HG03342 (cell line): ENCODE data around the gene PDE3A.
"Not testable (repeated sequence)": the region's sequence is repeated elsewhere in the genome, so short reads cannot be mapped to it uniquely, and the experiment has no call there.

ENCODE experiments used
- ATAC-seq: cut with Tn5 transposase; IDR thresholded peaks from one replicate; pipeline ENCODE4 v1.9.1; 2021; ENCODE audit warnings: mild to moderate bottlenecking, moderate library complexity; ENCODE audit not compliant: unreplicated experiment

PDE3A gene

DNA sequence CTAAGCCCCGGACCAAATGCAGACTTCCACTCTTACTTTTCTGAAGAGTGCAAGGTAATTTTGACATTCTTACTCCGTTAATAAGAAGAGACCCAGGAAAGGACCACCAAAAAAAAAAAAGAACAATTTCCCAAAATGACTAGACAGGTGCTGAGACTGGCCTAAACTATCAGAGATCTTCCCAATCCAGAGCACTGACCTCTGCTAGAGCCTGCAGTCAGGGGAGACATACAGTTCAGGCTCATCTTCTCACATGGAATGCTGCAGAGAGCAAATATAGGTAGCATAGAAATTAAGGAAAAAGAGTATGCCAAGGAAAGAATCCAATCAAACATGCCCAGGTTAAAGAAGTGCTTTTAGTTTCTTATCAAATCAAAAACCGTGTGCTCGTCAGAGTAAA is 177.9 kb downstream of the PDE3A start:
- no peak for ATAC-seq

- ATAC-seq, result no peak
Measured at GRCh38 chr12:20547816-20548575, 179.7 kb downstream of the PDE3A start.

DNA sequence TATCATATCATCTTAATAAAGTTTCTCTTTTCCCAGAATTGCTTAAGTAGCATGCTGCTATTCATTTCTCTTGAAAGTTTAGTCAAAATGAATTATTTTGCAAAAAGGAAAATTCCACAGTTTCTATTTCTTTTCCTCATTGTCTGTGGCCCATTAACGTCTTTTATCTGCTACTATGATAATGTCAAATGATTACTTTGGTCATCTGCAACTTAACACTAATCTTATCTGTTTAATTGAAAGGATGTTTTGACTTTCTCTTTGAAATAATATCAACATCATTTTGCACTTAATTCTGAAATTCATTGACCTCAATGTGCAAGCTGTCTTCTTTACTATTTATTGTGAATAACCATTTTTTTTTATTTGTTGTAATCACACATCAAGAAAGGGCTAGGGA is 180.3 kb downstream of the PDE3A start:
- ATAC-seq, result no peak

DNA sequence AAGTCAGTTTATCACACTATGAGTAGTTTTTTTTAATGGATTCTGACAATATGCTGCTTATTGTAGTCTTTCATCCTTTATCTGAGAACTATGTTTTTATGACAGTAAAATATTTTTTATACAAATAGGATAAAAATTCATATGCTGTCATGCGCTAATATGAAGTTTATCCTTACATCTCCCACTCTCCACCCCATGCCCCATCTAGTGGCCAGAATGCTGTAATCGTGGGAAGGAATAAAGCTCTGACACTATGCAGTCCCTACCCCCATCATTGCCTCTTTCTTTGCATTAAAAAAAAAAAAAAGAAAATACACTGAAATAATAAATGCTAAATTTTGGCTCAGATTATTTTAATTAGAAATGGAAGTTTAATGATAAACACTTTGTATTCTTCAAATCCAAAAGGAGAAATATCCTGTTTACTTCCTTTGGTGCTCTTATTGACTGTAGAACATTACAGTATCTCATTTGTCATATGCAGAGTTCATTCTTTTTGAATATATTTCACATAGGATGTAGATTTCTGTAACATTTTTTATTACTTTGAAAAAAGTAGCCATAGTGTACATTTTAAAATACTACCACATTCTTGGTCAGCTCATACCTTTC is 180.9 kb downstream of the PDE3A start:
- ATAC-seq, result no peak

DNA sequence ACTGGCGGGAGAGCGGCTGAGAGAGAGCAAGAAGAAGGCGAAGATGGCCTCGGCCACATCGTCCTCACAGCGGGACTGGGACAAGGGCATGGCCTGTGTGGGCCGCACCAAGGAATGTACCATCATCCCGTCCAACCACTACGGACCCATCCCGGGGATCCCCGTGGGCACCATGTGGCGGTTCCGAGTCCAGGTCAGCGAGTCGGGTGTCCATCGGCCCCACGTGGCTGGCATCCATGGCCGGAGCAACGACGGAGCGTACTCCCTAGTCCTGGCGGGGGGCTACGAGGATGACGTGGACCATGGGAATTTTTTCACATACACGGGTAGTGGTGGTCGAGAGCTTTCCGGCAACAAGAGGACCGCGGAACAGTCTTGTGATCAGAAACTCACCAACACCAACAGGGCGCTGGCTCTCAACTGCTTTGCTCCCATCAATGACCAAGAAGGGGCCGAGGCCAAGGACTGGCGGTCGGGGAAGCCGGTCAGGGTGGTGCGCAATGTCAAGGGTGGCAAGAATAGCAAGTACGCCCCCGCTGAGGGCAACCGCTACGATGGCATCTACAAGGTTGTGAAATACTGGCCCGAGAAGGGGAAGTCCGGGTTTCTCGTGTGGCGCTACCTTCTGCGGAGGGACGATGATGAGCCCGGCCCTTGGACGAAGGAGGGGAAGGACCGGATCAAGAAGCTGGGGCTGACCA is 183.6 kb downstream of the PDE3A start:
- ATAC-seq, result not testable (repeated sequence)

DNA sequence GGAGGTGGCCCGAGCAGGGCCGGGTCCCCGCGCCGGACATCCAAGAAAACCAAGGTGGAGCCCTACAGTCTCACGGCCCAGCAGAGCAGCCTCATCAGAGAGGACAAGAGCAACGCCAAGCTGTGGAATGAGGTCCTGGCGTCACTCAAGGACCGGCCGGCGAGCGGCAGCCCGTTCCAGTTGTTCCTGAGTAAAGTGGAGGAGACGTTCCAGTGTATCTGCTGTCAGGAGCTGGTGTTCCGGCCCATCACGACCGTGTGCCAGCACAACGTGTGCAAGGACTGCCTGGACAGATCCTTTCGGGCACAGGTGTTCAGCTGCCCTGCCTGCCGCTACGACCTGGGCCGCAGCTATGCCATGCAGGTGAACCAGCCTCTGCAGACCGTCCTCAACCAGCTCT is 184.2 kb downstream of the PDE3A start:
- ATAC-seq, result not testable (repeated sequence)

- ATAC-seq, result no peak
Measured at GRCh38 chr12:20555015-20555414, 186.7 kb downstream of the PDE3A start.

DNA sequence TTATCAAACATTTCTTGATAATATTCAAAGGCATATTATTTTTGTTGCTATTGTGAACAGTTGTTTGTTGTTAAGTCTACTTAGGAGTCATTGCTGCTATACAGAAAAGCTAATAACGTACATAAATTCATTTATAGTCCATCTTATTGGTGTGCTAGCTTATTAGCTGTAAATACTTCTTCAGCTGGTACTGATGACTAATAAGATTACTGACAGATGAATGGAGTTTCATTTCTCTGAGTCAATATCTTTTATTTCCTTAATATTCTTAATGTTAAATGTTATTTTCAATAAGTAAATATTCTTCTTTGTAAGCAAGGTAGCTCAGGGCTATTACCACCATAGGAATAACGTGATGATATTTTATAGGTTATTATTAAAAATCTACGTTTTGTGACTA is 187.4 kb downstream of the PDE3A start:
- ATAC-seq, result no peak

DNA sequence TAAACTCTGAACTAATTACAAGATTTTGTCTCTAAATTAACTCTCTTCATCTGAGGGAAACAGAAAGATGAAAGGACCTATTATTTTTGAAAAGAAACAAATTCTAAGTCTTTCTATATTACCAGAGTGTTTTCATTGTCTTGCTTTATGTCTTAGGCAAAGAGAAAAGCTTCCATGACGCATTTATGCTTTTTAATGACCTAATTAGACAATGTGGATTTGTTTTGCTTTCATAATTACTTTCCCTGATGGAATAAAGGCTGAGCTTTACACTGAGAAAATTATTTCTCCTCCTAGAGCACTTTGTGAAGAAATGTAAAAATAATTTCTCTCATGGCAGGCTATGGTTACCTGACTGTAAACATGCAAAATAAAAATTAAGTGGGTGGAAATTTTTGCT is 188.8 kb downstream of the PDE3A start:
- no peak for ATAC-seq

DNA sequence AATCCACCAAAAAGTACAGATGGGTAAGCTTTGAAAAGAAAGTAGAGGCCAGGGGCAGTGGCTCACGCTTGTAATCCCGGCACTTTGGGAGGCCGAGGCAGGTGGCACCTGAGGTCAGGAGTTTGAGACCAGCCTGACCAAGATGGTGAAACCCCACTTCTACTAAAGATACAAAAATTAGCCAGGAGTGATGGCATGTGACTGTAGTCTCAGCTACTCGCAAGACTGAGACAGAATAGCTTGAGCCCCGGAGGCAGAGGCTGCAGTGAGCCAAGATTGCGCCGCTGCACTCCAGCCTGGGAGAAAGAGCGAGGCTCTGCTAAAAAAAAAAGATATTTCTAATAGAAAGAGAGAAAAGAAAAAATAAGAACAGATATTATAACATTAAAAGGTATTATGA is 192.6 kb downstream of the PDE3A start:
- ATAC-seq, result no peak

DNA sequence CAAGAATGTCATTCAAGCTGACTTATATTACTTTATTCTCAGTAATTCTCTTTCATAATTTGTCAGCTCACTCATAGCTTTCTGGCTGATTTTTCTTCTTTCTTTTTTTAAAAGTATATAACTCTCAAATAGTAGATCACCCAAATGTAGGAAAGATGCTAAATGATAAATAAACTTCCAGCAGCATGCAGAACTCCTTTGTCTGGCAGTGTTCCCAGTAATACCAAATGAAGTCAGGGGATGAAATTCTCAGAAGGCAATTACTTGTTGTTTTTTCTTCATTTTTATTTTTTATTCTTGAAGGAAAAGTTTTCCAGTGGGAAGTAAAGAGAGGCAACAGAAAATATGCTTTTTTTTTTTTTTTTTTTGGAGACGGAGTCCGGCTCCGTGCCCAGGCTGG is 193.5 kb downstream of the PDE3A start:
- no peak for ATAC-seq

GRCh38 chr12:20567413-20567812 is 199.1 kb downstream of the PDE3A start:
- no peak for ATAC-seq

DNA sequence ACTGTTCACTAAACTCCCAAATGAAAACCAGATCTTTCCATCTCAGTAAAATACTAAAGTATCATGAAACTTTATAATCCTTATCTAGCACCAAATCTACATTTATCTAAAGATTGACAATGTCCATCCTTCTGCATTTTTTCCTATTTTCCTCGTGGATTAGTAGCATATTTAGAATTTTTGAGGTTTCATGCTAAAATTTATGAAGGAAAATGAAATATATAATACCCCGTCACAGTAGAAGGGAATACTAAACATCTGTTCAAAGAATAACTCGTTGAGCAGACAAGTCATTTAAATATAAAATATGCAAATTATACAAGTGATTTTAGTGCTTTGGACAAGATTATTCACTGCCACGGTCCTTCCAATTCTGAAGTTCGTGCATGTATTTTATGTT is 204.1 kb downstream of the PDE3A start:
- no peak for ATAC-seq

GRCh38 chr12:20576528-20576927 is 208.2 kb downstream of the PDE3A start:
- ATAC-seq, result no peak

DNA sequence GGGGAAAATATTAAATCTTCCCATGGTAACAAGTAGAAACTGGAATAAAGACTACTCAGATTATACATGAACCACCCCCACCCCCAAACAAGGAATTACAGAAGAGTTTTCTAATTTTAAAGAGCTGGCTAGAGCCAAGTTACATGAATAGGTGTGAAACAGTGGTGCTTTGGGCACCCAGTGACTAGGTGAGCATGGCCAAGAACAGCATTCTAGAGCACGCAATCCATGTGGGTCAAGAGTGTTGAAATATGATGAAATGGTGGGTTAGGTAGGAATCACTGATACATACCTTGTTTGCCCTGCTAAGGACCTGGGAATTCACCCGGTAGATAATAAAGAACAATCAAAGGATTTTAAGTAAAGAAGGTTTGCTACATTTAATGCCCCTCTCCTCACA is 208.7 kb downstream of the PDE3A start:
- ATAC-seq, result no peak

DNA sequence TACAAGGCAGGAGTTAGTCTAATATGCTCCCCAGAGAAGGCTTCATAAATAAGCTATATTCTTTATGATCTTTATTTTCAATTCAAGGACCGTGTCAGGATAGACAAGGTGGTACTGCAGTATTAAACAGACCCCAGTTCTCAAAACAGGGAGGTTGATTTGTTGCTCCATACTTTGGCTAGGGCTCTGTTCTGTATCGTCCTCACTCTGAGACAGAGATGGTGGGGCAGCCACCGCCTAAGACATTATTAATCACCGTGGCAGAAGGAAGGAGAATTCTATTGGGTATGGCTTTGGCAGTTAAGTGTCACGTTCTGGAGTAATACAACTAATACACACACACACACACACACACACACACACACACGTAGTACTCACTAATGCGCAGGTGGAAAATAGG is 209.8 kb downstream of the PDE3A start:
- ATAC-seq, result no peak

GRCh38 chr12:20585055-20585625 is 216.8 kb downstream of the PDE3A start:
- ATAC-seq, result no peak

- no peak for ATAC-seq
Measured at GRCh38 chr12:20585913-20586312, 217.6 kb downstream of the PDE3A start.

DNA sequence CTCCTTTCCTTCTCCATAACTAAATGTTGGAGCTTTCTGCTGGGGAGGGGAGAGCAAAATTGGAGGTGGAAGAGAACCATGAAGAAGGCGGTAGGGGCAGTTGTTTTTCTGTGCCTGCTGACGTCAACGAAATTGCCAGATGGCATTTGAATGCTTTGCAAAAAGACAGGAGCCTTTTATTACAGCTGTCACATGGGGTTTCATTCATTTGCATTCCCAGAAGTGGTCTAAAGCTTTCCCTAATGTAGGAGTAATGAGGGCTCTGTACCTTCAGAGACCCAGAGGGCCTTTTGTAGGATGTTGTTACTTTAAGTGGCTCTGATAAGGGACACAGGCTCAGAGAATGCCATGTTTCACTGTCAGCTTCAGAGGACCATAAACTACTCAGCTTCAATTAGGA is 219.7 kb downstream of the PDE3A start:
- ATAC-seq, result no peak

GRCh38 chr12:20590570-20590969 is 222.2 kb downstream of the PDE3A start:
- no peak for ATAC-seq

- ATAC-seq, result no peak
Measured at GRCh38 chr12:20592556-20592955, 224.2 kb downstream of the PDE3A start.

- ATAC-seq, result no peak
Measured at GRCh38 chr12:20593611-20594010, 225.3 kb downstream of the PDE3A start.
